ENCODE measurements around the gene TTC7B.

GRCh38 chr14:90538095-90538494 lies 278.1 kb downstream of the TTC7B start:
- TF ChIP-seq CTCF (IDR thresholded peaks at IDR 0.05) (no peak), POLR2AphosphoS5 (IDR thresholded peaks at IDR 0.05) (no peak), POLR2A (IDR thresholded peaks at IDR 0.05) (no peak)
